Measurements from ENCODE around the gene NDRG3. TPM values are rescaled to one million over a fixed set of nuclear protein-coding genes. Genes with fewer than 3 reads are reported as not detected.
"Not testable (repeated sequence)": the region's sequence is repeated elsewhere in the genome, so short reads cannot be mapped to it uniquely, and the experiment has no call there.

The NDRG3 gene
- polyA plus RNA-seq, 3 donors = 34.5 to 38.9 (median 38.1) TPM

DNA sequence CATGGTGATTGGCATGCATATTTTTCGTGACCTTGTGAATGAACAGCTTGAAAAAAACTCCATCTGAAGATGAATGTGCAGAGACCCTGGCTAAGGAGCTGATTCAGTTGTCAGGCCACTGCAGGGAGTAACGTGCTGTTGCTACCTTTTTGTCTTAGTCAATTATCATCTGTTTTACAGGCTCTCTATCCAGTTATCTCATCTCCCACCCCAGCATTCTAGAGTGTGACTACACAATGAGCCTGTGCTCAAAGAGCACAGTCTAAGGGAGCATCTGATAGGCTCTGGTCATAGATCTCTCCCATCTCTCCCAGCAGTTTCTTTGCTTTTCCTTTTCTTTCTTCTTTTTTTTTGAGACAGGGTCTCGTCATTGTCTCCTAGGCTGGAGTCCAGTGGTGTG lies 45.5 kb downstream of the NDRG3 start:
- no peak for DNase-seq (ENCODE audit: low read depth in 3 of 3, low spot score in 2 of 3)

DNA sequence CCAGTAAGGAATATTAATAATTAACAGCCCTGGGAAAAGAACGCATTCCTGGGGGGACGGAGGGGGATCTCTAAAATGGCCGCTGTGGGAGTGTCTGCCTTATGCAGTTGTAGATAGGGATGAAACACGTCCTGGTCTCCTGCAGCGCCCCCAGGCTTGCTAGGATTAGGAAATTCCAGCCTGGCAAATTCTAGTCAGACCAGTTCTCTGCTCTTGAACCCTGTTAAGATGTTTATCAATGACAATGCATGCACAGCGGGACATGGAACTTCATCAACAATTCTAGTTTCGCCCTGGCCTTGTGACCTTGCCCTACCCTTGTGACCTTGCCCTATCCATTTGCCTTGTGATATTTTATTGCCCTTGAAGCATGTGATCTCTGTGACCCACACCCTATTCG lies 50.4 kb downstream of the NDRG3 start:
- DNase-seq (ENCODE audit: low read depth in 3 of 3, low spot score in 2 of 3) = not testable (repeated sequence)

- DNase-seq (ENCODE audit: low read depth in 3 of 3, low spot score in 2 of 3) = no peak
These were observed 57.3 kb downstream of the NDRG3 start for GRCh38 chr20:36688630-36689029.

- no peak for DNase-seq (ENCODE audit: low read depth in 3 of 3, low spot score in 2 of 3)
These were observed 58.0 kb downstream of the NDRG3 start for GRCh38 chr20:36687850-36688249.

GRCh38 chr20:36686944-36687343 lies 58.9 kb downstream of the NDRG3 start:
- DNase-seq (ENCODE audit: low read depth in 3 of 3, low spot score in 2 of 3) = no peak

DNA sequence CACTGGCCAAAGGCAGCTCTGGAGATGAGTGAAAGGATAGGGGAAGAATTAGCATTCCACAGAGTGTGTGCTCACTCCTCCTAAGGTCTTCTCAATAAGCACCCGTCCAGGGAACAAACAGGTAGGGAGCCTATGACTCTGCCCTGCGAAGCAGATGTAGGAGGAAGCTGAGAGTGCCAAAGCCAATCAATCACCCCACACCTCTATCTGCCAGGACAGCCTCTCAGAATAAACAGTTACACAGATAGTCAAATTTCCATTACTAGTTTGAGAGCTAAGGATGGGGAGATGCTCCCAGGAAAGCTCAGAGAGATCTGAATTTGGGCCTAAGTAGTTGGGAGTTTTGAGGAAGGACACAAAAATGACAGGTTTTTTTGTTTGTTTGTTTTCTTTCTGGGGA lies 59.4 kb downstream of the NDRG3 start:
- DNase-seq (ENCODE audit: low read depth in 3 of 3, low spot score in 2 of 3) = no peak

DNA sequence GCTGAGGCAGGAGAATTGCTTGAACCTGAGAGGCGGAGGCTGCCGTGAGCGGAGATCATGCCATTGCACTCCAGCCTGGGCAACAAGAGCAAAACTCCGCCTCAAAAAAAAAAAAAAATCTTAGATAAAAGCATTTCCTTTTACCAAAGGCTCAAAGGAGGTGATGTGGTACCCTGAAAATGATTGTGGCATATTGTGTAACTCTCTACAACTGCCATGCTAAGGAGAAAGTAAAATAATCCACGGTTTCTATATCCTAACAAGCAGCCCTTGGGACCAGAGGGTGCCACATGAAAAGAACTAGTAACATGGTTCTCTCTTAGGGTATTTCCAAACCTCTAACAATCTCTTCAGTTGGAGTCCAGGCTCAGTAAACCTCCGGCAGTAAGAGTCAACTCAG lies 61.1 kb downstream of the NDRG3 start:
- no peak for DNase-seq (ENCODE audit: low read depth in 3 of 3, low spot score in 2 of 3)

DNA sequence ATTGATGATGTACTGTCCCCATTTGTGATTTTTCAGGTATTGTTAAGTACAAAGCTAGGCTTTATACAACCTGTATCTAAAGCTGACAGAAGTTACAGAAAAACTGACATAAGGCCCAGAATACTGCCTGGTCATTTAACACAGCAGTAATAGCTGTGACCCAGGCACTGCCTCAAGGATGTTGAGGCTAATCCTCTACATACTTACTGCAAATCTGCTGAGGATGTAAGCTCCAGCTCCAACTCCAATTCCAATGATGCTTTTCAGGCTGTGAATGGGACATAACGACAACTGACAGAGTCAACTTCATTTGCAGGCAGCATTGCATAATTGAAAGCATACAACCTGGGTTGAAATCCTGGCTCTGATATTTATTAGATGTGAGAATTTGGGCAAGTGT lies 63.6 kb downstream of the NDRG3 start:
- DNase-seq (ENCODE audit: low read depth in 3 of 3, low spot score in 2 of 3) = no peak

- no peak for DNase-seq (ENCODE audit: low read depth in 3 of 3, low spot score in 2 of 3)
These were observed 68.5 kb downstream of the NDRG3 start for GRCh38 chr20:36677422-36677771.

DNA sequence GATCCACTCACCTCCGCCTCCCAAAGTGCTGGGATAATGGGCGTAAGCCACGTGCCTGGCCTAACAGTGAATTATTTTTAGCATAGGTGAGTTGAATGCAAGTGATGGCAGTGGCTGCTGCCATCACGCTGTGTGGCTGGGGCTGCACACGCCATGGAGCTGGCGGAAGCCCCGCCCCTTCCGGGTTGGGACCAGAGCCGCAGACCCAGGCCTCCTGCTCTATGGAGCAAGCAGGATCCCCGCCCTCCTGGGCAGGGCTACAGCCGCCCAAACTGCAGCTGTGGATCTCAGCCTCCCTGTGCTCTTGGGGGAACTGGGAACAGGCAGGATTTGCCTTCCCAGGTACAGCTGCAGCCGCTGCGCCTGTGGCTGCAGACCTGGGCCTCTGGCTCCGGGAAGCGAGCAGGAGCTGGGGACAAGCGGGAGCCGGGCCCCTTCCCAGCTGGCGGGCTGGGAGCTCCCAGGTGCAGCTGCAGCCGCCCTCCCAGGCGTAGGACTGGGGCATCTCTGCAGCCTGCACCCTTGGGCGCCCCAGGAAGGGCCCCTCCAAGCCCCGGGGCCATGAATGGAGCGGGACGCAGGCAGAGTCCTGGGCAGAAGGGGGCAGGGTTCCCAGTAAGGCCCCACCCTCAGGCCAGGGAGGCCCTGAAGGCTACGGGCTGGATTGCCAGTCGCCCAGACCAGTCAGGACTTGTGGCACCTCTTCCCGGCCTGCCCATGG lies 69.0 kb downstream of the NDRG3 start:
- DNase-seq (ENCODE audit: low read depth in 3 of 3, low spot score in 2 of 3) = no peak

- DNase-seq (ENCODE audit: low read depth in 3 of 3, low spot score in 2 of 3) = not testable (repeated sequence)
These were observed 70.3 kb downstream of the NDRG3 start for GRCh38 chr20:36675545-36675944.

GRCh38 chr20:36672991-36673390 lies 72.9 kb downstream of the NDRG3 start:
- no peak for DNase-seq (ENCODE audit: low read depth in 3 of 3, low spot score in 2 of 3)

DNA sequence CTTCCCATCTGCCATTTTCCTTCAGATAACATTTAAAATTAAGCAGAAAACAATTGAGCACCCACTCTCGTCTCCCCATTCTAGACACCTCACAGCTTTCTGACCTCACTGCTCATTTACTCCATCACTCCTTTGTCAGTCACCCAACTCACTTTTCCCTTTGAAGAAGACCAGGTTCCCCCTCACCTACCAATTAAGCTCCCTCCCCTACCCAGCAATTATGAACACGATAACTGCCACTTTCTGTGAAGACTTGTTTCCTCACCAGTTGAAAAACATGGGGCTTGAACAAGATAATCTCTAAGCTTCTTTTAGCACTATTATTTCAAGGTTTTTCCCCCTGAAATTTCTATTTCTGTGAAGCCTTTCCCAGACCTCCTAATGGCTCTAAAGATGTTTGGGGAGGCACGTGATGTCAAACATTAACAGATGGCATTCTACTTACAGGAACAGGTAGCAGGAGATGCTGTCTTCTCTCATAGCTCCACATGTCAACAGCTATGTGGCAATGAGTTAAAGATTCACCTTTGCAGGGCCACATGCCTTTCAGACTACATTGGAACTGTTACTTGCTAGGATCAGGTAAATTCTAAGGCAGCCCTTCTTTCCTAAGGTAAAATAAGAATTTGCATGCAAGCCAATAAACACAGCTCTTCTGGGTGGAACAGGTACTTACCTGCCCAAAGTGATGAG lies 75.1 kb downstream of the NDRG3 start:
- DNase-seq (ENCODE audit: low read depth in 3 of 3, low spot score in 2 of 3) = no peak

GRCh38 chr20:36666181-36666740 lies 79.6 kb downstream of the NDRG3 start:
- no peak for DNase-seq (ENCODE audit: low read depth in 3 of 3, low spot score in 2 of 3)

DNA sequence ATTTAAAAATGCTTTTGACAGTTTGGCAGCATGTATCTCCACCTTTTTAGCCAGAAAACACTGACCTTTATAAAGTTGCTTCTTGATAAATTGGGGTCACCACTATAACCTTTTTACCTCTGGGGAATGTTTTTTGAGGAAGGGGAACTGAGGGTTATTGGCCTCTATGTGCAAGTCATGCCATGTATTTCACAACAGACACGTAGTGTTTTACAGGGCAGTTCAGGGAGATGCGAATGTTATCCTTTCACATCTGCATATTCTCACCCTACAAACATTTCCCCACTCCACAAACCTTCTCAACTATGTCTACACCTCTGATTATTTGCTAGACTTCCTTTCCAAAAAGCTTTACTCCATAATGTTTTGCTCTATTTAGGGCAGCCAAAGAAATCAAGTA lies 82.9 kb downstream of the NDRG3 start:
- no peak for DNase-seq (ENCODE audit: low read depth in 3 of 3, low spot score in 2 of 3)

DNA sequence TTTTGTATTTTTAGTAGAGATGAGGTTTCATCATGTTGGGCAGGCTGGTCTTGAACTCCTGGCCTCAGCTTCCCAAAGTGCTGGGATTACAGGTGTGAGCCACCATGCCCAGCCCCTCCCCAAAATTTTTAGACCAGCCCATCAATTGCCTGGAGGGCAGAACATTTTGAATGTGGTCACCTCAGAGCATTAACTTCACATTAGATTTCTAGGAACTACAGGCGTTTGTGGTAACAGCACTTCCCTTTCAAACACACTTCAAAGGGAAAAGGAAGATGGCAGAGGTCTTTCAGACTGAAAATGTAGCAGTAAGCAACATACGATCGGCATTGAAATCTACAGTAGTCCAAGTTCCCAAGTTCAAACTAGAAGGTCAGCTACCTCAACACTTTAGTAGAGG lies 87.6 kb downstream of the NDRG3 start:
- no peak for DNase-seq (ENCODE audit: low read depth in 3 of 3, low spot score in 2 of 3)

- no peak for DNase-seq (ENCODE audit: low read depth in 3 of 3, low spot score in 2 of 3)
These were observed 89.2 kb downstream of the NDRG3 start for GRCh38 chr20:36656733-36657132.

DNA sequence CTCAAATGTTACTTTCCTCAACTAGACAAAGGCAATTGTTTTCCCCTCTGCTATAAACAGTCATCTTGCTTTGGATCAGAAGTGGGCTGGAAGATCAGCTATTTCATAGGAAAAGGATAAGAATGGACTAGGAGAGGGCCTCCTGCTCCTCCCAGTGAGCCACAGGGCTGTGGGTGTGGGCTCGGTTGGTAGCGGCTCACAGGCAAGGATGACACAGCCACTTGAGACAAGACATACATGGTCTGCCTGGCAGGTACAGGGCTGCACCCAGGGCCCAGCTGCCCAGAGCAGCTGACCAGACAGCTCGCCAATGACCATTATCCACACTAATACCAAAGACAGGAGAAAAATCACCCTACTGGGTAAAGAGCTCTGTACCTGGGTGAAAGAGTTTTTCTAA lies 90.9 kb downstream of the NDRG3 start:
- no peak for DNase-seq (ENCODE audit: low read depth in 3 of 3, low spot score in 2 of 3)

DNA sequence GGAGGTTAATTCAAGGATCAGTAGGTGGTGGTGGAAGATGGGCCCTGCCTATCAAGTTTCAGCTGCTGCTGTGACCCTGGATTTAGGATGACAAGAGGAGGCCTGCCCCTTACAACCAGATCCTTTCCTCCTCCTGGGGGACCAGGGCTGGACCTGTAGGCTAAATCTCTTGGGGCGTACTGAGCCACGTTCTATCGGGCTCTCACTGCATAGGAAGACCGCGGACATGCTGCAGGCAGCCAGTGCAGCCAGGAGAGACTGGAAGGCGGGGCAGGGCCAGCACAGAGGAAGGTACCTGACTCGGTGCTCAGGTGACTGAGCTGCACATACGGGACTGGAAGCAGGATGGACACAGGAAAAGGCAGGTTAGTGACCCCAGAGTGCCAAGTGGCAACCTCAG lies 91.4 kb downstream of the NDRG3 start:
- DNase-seq (ENCODE audit: low read depth in 3 of 3, low spot score in 2 of 3) = no peak

DNA sequence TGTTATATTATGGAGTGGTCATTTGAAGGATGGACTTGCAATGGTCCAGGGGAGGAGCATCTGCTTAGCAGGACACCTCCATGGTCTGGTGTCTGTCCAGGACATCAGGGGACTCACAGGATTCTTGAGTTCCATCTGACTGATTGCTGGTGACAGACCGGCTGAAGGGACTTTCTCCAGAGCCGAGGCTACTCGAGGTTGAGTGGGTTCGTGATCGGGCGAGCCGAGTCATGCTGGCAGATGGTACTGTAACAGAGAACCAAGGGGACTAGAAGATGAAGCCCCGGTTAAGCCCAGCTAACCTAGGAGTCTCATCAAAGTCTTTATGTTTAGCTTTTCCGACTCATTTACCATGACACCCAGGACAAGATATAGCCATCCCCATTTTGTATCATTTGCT lies 92.4 kb downstream of the NDRG3 start:
- DNase-seq (ENCODE audit: low read depth in 3 of 3, low spot score in 2 of 3) = no peak

GRCh38 chr20:36647196-36648121 lies 98.4 kb downstream of the NDRG3 start:
- no peak for DNase-seq (ENCODE audit: low read depth in 3 of 3, low spot score in 2 of 3)
